ENCODE measurements around the gene HEMK1. TPM values are rescaled to one million over a fixed set of nuclear protein-coding genes. Genes with fewer than 3 reads are reported as not detected.
A peak's percentile ranks its signal among the peaks of the same experiment; 100 is the strongest.

Gene HEMK1
- total RNA-seq, 2 experiments from 2014 or later = 27.0 to 30.4 TPM

DNA sequence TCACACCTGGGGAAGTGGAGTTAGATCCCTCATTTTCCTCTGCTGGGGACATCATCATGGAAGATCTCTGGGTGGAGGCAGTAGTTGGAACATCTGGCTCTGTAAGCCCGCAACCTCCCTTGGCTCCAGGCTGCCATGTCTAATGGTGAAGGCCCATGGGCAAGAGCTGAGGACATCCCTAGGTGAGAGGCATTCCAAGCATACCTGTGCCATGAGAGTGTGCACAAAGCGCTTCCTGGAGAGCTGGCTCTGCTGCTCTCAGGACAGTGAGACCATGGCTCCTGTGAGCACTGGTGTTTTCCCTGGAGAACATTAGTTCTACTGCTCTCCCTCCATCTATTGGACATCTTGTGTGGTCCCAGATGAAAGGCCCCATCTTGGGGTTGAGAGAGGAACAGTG is 55.3 kb downstream of the HEMK1 start:
- H3K4me1 Mint-ChIP-seq (ENCODE audit: low read depth) = peaks cover 93% of the 10 kb centered on the region
- H3K36me3 Mint-ChIP-seq (ENCODE audit: low read depth) = peaks cover 38% of the 10 kb centered on the region
- no peak for DNase-seq
- peak overlapping the region; percentile 62 for H3K4me3 Mint-ChIP-seq
- intact Hi-C loops (cut with micrococcal nuclease) = loop anchor here (1.0 kb wide), 3 partner anchors 8 to 28 kb away; no protein-coding TSS in a partner anchor
- CTCF ChIA-PET = interaction anchor here (0.6 to 13.4 kb wide), 5 partner anchors 9 to 55 kb away, joined by 3 to 376 read pairs (median 15); partner anchors contain the start of genes C3orf18 and HEMK1
- no peaks in the 10 kb centered on the region for H3K9me3 Mint-ChIP-seq
- H3K27ac Mint-ChIP-seq = peak overlapping the region; percentile 91
- H3K27me3 Mint-ChIP-seq (ENCODE audit: low read depth) = no peaks in the 10 kb centered on the region

DNA sequence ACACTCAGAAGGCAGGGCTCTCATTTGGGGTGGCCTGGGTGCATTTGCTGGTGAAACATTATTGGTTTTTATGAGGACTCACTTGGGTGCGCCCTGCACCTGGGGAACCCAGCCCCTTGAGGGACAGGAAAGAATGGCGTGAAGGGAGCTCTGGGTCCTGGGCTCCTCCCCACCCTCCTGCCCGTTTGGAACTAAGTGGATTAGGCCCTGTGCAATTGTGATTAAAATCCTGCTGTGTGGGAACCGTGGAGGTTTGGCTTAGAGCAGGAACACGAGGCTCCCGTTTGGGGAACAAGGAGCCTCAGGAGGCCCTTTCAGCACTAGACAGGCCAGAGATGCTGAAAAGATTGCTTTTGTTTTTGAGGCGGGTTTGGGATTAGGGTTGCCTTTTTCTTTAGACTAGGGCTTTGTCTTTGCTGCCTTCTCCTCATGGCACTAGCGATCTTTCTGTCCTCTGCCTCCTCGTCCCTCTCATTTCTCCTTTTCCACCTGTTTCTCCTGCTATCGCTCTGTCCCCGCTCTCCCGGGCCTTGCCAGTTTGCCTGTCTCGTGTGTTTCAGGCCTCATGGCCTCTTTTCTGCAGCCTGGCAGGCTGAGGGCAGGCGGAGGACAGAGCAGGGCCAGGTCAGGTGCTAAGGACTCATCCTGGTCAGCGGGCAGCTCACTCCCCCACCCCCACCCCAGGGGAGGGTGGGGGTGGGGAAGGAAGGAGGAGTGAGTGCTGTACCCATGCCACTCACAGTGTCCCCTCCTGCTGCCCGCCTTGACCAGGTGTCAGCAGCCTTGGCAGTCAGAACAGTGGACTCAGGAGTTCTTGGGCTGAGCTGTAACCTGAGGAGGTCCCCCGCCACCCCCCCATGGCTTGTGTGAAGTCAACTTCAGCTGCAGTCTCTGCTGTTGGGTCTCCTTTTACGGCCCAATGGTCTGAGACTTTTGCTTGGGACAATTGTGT is 56.2 kb downstream of the HEMK1 start:
- peaks cover 35% of the 10 kb centered on the region for H3K36me3 Mint-ChIP-seq (ENCODE audit: low read depth)
- H3K9me3 Mint-ChIP-seq = no peaks in the 10 kb centered on the region
- H3K4me1 Mint-ChIP-seq (ENCODE audit: low read depth) = peaks cover 92% of the 10 kb centered on the region

DNA sequence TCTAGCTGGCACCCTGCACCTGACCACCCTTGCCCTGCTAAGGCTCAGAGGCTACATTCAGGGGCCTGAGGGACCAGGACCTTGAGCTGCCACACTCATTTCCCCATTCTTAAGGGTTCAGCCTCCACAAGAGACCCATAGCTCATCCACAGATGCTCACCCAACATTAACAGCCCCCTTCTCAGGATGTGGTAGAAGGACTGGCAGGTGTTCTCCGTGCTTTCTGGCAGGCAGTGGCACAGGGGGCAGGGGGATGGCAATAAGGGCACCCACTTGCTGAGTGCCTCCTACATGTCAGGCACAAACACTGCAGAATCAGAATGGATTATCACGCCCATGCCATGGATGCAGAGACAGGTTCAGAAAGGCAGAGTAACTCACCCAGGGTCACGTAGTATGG is 57.1 kb downstream of the HEMK1 start:
- no peaks in the 10 kb centered on the region for H3K27me3 Mint-ChIP-seq (ENCODE audit: low read depth)
- H3K27ac Mint-ChIP-seq = no peak overlapping the region
- intact Hi-C loops (cut with micrococcal nuclease) = no loop called here
- peaks cover 95% of the 10 kb centered on the region for H3K4me1 Mint-ChIP-seq (ENCODE audit: low read depth)
- DNase-seq = no peak
- H3K9me3 Mint-ChIP-seq = no peaks in the 10 kb centered on the region
- CTCF ChIA-PET = interaction anchor here (0.6 to 4.2 kb wide), 6 partner anchors 8 to 306 kb away, joined by 3 to 33 read pairs (median 4); partner anchors contain the start of gene MAPKAPK3
- H3K36me3 Mint-ChIP-seq (ENCODE audit: low read depth) = peaks cover 33% of the 10 kb centered on the region
- H3K4me3 Mint-ChIP-seq = no peak overlapping the region

More for the DNA sequence above, 56.2 kb downstream of the HEMK1 start:
- intact Hi-C loops (cut with micrococcal nuclease) = no loop called here
- Mint-ChIP-seq H3K4me3 (no peak overlapping the region), H3K27ac (peak overlapping the region; percentile 91), H3K27me3 (ENCODE audit: low read depth) (no peaks in the 10 kb centered on the region)
- CTCF ChIA-PET = interaction anchor here (0.6 to 8.5 kb wide), 9 partner anchors 9 to 306 kb away, joined by 3 to 69 read pairs (median 7); partner anchors contain the start of gene MAPKAPK3
- no peak for DNase-seq

DNA sequence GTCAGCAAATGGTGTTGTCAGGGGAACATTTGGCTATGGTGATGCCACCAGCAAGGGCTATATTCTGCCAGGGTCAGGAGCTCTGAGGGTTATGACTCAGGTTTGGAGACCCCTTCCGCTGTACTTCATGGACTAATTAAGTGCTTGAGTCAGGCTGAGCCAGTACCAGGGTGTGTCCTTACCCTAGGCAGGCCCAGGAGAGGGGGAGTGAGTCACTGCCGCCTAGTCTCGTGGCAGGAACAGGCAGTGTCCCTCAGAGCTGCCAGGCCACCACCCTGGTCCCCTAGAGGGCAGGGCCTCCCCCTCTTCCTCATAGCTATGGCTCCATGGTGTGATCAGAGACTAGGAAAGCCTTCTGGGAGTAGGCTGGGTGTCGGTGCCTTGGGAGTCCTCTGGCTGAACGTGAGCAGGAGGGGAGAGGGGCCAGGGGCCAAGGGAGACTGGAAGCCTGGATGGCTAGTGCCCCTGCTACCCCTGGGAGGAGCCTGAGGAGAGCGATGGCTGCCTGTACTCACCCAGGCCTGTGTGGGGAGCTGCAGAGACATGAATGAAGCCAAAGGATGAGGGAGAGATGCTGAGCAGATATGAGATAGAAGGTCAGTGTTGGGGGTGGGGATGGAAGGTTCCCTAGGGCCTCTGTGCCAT is 58.2 kb downstream of the HEMK1 start:
- Mint-ChIP-seq H3K9me3 (no peaks in the 10 kb centered on the region), H3K4me1 (ENCODE audit: low read depth) (peaks cover 98% of the 10 kb centered on the region), H3K4me3 (no peak overlapping the region), H3K27me3 (ENCODE audit: low read depth) (no peaks in the 10 kb centered on the region), H3K36me3 (ENCODE audit: low read depth) (peaks cover 30% of the 10 kb centered on the region), H3K27ac (peak overlapping the region; percentile 79)
- DNase-seq = peak; percentile 62
- intact Hi-C loops (cut with micrococcal nuclease) = no loop called here
- CTCF ChIA-PET = interaction anchor here (0.7 to 4.2 kb wide), 6 partner anchors 13 to 55 kb away, joined by 3 to 33 read pairs (median 4); partner anchors contain the start of gene MAPKAPK3

DNA sequence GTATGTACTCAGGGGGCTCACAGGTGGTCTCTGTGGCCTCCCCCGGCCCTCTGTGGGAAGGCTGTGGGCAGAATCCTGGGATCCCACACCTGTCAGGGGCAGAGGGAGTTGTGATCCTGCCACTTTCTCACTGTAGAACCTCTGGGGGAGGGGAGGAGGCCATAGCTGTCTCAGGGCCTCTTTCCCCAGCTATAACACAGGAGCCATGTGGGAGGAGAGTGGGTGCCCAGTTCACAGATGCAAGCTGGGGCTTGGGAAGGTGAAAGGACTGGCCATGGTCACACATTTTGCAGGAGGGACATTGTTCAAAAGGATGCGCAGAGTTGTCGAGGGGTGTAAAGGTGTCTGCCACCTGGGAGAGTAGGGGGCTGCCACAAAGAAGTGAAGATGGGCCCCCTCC is 59.3 kb downstream of the HEMK1 start:
- Mint-ChIP-seq H3K36me3 (ENCODE audit: low read depth) (peaks cover 29% of the 10 kb centered on the region), H3K4me3 (no peak overlapping the region), H3K9me3 (no peaks in the 10 kb centered on the region), H3K27ac (peak overlapping the region; percentile 55), H3K4me1 (ENCODE audit: low read depth) (peaks cover 98% of the 10 kb centered on the region), H3K27me3 (ENCODE audit: low read depth) (no peaks in the 10 kb centered on the region)
- CTCF ChIA-PET = interaction anchor here (1.1 to 4.2 kb wide), 6 partner anchors 9 to 56 kb away, joined by 3 to 33 read pairs (median 5); partner anchors contain the start of gene MAPKAPK3
- DNase-seq = no peak
- intact Hi-C loops (cut with micrococcal nuclease) = no loop called here

DNA sequence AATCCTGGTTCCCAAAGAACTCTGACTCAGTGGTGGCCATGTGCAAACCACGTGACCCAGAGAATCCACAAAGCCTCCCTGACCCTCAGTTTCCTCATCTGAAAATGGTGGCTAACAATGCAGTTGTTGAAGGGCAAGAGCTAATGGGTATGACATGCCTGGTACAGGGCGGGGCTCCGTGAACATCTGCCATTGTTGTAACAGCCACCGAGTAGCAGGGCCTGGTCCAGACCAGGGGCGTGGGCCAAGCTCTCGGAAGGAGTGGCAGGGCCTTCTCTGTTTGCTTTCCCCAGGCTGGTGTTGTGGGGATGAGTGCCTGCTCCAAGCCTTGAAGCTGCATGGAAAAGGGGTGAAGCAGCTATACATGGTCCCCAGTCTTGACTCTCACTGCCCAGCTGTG is 61.1 kb downstream of the HEMK1 start:
- intact Hi-C loops (cut with micrococcal nuclease) = no loop called here
- peaks cover 92% of the 10 kb centered on the region for H3K4me1 Mint-ChIP-seq (ENCODE audit: low read depth)
- peaks cover 17% of the 10 kb centered on the region for H3K36me3 Mint-ChIP-seq (ENCODE audit: low read depth)
- DNase-seq = no peak
- no peaks in the 10 kb centered on the region for H3K27me3 Mint-ChIP-seq (ENCODE audit: low read depth)
- no peaks in the 10 kb centered on the region for H3K9me3 Mint-ChIP-seq
- no peak overlapping the region for H3K27ac Mint-ChIP-seq
- CTCF ChIA-PET = interaction anchor here (0.7 to 4.0 kb wide), 5 partner anchors 8 to 23 kb away, joined by 3 to 26 read pairs (median 9); partner anchors contain the start of genes CISH and MAPKAPK3
- no peak overlapping the region for H3K4me3 Mint-ChIP-seq

DNA sequence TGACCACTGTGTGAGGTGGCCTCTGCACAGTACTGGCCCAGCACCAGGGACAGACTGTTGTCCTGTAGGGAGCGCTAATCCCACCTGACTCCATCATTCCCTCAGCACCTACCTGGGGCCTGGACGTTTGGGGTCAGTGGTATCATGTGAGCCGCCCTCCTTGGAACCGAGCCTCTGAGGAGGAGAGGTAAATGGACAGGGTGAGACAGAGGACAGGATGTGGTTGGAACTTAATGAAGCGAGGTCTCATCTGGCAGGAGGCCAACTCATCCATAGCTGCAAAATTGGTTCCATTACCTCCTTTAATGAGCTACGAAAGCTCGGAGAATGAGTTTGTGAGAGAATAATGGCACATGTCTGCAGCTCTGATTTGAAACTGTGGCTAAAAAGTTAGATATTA is 61.6 kb downstream of the HEMK1 start:
- no peak for DNase-seq
- Mint-ChIP-seq H3K27ac (no peak overlapping the region), H3K4me3 (no peak overlapping the region), H3K4me1 (ENCODE audit: low read depth) (peaks cover 88% of the 10 kb centered on the region), H3K36me3 (ENCODE audit: low read depth) (peaks cover 17% of the 10 kb centered on the region), H3K27me3 (ENCODE audit: low read depth) (no peaks in the 10 kb centered on the region), H3K9me3 (no peaks in the 10 kb centered on the region)
- intact Hi-C loops (cut with micrococcal nuclease) = no loop called here
- CTCF ChIA-PET = interaction anchor here (0.7 to 4.0 kb wide), 6 partner anchors 9 to 23 kb away, joined by 3 to 26 read pairs (median 6); partner anchors contain the start of genes CISH and MAPKAPK3

DNA sequence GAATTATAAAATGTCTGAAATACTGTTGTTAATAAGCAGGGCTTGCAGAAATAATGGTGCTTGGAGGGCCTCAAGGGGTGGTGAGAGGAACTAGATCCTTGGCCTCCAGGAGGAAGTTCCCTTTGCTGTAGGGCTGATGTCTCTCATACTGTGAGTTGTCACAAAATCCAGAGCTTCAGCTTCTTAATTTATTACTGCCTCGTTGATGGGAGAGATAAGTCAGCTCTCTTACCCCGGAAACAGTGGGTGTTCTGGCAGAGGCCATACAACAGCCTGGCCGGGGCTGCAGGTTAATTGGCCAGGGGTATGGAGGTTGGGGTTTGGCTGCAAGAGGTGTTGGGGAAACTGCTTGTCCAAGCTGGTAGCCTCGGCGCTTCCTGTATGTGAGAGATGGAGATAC is 63.1 kb downstream of the HEMK1 start:
- intact Hi-C loops (cut with micrococcal nuclease) = no loop called here
- no peak overlapping the region for H3K4me3 Mint-ChIP-seq
- no peaks in the 10 kb centered on the region for H3K27me3 Mint-ChIP-seq (ENCODE audit: low read depth)
- H3K36me3 Mint-ChIP-seq (ENCODE audit: low read depth) = peaks cover 14% of the 10 kb centered on the region
- H3K27ac Mint-ChIP-seq = peak overlapping the region; percentile 72
- H3K9me3 Mint-ChIP-seq = no peaks in the 10 kb centered on the region
- peaks cover 86% of the 10 kb centered on the region for H3K4me1 Mint-ChIP-seq (ENCODE audit: low read depth)
- CTCF ChIA-PET = interaction anchor here (0.7 to 5.1 kb wide), 5 partner anchors 13 to 21 kb away, joined by 3 to 32 read pairs (median 11); partner anchors contain the start of genes CISH and MAPKAPK3
- no peak for DNase-seq

DNA sequence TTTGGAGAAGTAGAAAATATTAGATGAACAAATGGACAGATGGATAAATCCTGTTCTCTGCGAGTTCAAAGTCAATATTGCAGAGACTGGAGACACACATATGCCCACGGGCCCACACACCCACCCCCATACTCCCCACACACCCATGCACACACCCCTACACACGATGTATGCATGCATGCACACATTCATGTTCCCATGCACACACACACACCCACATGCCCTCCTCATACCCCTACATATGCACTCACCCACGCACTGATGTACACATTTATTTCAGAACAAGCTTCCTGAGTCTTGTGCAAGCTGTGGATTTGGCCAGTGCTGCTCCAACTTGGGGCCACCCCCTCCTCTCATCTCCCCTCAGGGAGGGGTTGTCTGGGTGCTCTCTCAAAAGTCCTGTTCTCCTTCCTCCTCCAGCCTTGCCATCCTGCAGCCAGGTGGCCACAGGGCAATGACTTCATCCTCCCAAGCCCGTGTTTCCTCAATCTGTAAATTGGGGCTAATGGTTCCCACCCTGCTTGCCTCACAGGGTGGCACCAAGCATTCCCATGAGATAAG is 64.0 kb downstream of the HEMK1 start:
- no peak overlapping the region for H3K27ac Mint-ChIP-seq
- intact Hi-C loops (cut with micrococcal nuclease) = no loop called here
- H3K27me3 Mint-ChIP-seq (ENCODE audit: low read depth) = no peaks in the 10 kb centered on the region
- H3K4me1 Mint-ChIP-seq (ENCODE audit: low read depth) = peaks cover 83% of the 10 kb centered on the region
- H3K9me3 Mint-ChIP-seq = no peaks in the 10 kb centered on the region
- CTCF ChIA-PET = interaction anchor here (1.1 to 5.1 kb wide), 3 partner anchors 16 to 20 kb away, joined by 3 to 32 read pairs (median 26); partner anchors contain the start of gene MAPKAPK3
- no peak for DNase-seq
- no peak overlapping the region for H3K4me3 Mint-ChIP-seq
- H3K36me3 Mint-ChIP-seq (ENCODE audit: low read depth) = peaks cover 9% of the 10 kb centered on the region

DNA sequence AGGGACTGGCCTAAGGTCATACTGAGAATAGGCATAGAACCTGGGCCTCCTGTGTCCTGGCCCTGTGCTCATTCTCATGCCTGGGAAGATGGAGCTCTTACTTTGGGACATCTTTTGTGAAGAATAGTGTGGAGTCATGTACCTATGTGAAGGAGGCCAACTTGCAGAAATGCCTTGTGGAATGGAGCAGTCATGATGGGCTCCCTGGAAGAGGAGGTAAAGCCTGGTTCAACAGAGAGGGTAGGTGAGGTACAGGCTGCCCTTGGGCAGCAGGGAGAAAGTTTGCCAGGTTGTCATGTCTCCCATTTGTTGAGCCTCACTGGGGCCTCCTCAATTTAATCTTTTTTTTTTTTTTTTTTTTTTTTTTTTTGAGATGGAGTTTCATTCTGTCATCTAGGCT is 65.7 kb downstream of the HEMK1 start:
- Mint-ChIP-seq H3K4me3 (no peak overlapping the region), H3K27me3 (ENCODE audit: low read depth) (no peaks in the 10 kb centered on the region), H3K9me3 (no peaks in the 10 kb centered on the region), H3K36me3 (ENCODE audit: low read depth) (peaks cover 9% of the 10 kb centered on the region), H3K27ac (no peak overlapping the region), H3K4me1 (ENCODE audit: low read depth) (peaks cover 69% of the 10 kb centered on the region)
- DNase-seq = no peak
- intact Hi-C loops (cut with micrococcal nuclease) = no loop called here
- CTCF ChIA-PET = interaction anchor here (1.8 to 5.1 kb wide), 2 partner anchors 18 kb away, joined by 5 to 32 read pairs; partner anchors contain the start of gene MAPKAPK3

DNA sequence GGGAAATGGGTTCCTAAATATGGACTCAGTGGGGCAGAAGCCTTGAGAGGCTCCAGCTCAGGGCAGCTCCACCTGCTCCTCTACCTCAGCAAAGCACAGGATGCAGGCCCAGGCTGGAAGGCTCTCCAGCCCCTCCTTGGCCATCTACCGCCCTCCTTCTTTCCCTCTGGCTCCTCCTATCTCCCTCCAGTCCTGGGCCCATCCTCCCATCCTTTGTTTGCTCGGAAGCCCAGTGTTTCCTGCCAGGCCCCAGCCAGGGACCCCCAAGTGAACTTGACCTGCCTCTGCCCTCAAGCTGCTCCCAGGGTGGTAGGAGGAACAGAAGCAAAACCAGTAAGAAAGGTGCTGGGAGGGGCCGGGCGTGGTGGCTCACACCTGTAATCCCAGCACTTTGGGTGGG is 67.7 kb downstream of the HEMK1 start:
- no peaks in the 10 kb centered on the region for H3K27me3 Mint-ChIP-seq (ENCODE audit: low read depth)
- H3K27ac Mint-ChIP-seq = no peak overlapping the region
- H3K4me1 Mint-ChIP-seq (ENCODE audit: low read depth) = peaks cover 56% of the 10 kb centered on the region
- no peak overlapping the region for H3K4me3 Mint-ChIP-seq
- intact Hi-C loops (cut with micrococcal nuclease) = no loop called here
- no peak for DNase-seq
- CTCF ChIA-PET = interaction anchor here (2.4 kb wide), 1 partner anchor 16 kb away, joined by 10 read pairs; no protein-coding TSS in a partner anchor
- no peaks in the 10 kb centered on the region for H3K9me3 Mint-ChIP-seq
- H3K36me3 Mint-ChIP-seq (ENCODE audit: low read depth) = peaks cover 9% of the 10 kb centered on the region

Measured in activated naive CD4-positive, alpha-beta T cell treated with anti-CD3 and anti-CD28 coated beads for 36 hours (primary cell).